ENCODE results near the gene RALGAPA2.

The RALGAPA2 gene

DNA sequence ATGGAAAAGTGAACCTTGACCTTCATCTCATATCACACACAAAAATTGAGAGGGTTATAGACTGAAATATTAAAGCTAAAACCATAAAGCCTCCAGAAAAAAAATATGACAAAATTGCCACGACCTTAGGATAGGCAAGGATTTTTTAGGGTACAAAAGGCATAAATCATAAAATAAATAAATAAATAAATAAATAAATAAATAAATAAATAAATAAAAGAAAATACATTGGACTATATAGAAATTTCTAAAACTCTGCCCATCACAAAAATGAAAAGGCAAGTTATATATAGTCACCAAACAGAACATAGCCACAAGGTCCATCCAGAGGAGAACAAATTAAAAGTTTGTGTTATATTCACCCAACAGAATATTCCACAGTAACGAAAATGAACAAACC is 235.9 kb downstream of the RALGAPA2 start:
- H3K4me3 ChIP-seq (ENCODE audit: low read length), result no peak overlapping the region
- H3K27me3 ChIP-seq (ENCODE audit: insufficient read depth, low read length), result no peaks in the 10 kb centered on the region
- no peak overlapping the region for H3K27ac ChIP-seq (ENCODE audit: low read length)
- H3K4me1 ChIP-seq (ENCODE audit: insufficient read depth, low read length), result peaks cover 17% of the 10 kb centered on the region; the same call in 1 of the 2 replicates
- H3K9me3 ChIP-seq (ENCODE audit: insufficient read depth, low read depth, low read length), result no peaks in the 10 kb centered on the region
- no peaks in the 10 kb centered on the region for H3K36me3 ChIP-seq (ENCODE audit: insufficient read depth, low read depth, low read length)
- no peak overlapping the region for H3K9ac ChIP-seq (ENCODE audit: low read depth, low read length)

DNA sequence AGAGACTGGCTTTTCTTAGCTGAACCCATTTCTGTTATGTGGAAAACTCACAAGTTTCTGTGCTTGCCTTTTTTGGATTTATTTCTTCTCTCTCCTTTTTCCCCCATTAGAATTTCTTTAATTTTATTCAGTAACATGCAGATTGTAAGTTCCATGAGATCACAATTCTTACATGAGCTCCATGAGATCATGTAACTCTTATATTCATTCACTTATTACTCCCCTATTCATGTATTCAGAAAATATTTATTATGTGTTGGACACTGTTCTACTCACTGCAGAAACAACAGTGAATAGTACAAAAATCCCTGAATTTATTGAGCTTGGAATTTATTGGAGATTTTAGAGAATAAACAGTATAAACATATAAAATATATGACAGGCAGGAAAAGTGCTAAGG is 238.8 kb downstream of the RALGAPA2 start:
- no peak overlapping the region for H3K27ac ChIP-seq (ENCODE audit: low read length)
- H3K4me3 ChIP-seq (ENCODE audit: low read length), result no peak overlapping the region
- no peaks in the 10 kb centered on the region for H3K27me3 ChIP-seq (ENCODE audit: insufficient read depth, low read length)
- H3K9ac ChIP-seq (ENCODE audit: low read depth, low read length), result no peak overlapping the region
- no peaks in the 10 kb centered on the region for H3K36me3 ChIP-seq (ENCODE audit: insufficient read depth, low read depth, low read length)
- peaks cover 17% of the 10 kb centered on the region; the same call in 1 of the 2 replicates for H3K4me1 ChIP-seq (ENCODE audit: insufficient read depth, low read length)
- H3K9me3 ChIP-seq (ENCODE audit: insufficient read depth, low read depth, low read length), result no peaks in the 10 kb centered on the region

DNA sequence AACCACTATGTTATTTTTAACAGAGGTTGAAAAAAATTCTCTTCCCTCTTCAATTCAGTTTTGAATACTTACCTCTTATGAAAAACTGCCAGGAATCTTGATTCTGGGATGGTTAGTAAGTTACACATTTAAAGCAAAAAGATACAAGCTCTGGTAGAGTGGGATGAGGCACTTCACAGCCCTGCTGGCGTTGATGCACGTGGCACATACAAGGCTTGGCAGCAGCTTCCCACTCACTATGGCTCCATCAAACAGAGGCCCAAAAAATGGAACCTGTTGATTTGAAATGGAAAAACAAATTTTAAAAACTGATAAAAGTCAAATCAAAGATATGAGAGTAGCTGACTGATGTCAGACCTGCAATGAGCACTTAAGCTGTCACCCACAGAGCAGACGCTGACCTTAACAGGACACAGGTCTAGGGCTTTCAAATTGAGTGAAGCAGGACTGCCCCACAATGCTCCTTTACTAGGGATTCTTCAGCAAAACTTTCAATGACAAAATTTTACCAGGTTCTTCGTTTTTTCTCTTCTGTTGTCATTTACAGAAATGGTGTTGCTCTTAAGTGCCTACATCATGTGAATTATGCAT is 239.7 kb downstream of the RALGAPA2 start:
- H3K9me3 ChIP-seq (ENCODE audit: insufficient read depth, low read depth, low read length), result no peaks in the 10 kb centered on the region
- peaks cover 9% of the 10 kb centered on the region; the same call in 1 of the 2 replicates for H3K4me1 ChIP-seq (ENCODE audit: insufficient read depth, low read length)
- H3K27ac ChIP-seq (ENCODE audit: low read length), result no peak overlapping the region
- H3K9ac ChIP-seq (ENCODE audit: low read depth, low read length), result no peak overlapping the region
- no peaks in the 10 kb centered on the region for H3K36me3 ChIP-seq (ENCODE audit: insufficient read depth, low read depth, low read length)
- no peaks in the 10 kb centered on the region for H3K27me3 ChIP-seq (ENCODE audit: insufficient read depth, low read length)
- no peak overlapping the region for H3K4me3 ChIP-seq (ENCODE audit: low read length)

DNA sequence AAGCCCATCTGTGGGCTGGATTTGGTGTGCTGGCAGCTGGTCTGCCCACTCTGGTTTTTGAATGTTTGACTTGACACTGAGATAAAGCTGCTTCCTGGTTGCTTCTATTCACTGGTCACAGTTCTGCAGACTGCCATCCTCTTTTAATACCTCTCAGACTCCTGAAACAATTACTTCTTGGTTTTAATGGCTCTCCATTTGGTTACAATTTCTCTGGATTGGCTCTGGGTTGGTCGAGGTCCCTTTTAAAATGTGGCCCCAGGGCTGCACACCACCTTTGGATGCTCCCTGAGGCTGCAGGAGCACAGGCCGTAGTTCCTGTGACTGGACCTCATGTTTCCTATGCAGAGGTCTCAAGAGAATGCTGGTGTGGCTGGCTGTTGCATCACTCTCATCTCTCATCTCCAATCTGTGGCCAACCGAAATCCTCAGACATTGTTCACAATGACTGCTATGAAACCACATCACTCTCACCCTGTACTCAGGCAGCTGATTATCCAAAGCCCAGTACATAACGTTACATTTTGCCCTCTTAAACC is 246.0 kb downstream of the RALGAPA2 start:
- no peaks in the 10 kb centered on the region for H3K27me3 ChIP-seq (ENCODE audit: insufficient read depth, low read length)
- H3K27ac ChIP-seq (ENCODE audit: low read length), result no peak overlapping the region
- peaks cover 35% of the 10 kb centered on the region for H3K4me1 ChIP-seq (ENCODE audit: insufficient read depth, low read length)
- H3K9ac ChIP-seq (ENCODE audit: low read depth, low read length), result no peak overlapping the region
- H3K9me3 ChIP-seq (ENCODE audit: insufficient read depth, low read depth, low read length), result no peaks in the 10 kb centered on the region
- no peak overlapping the region for H3K4me3 ChIP-seq (ENCODE audit: low read length)
- H3K36me3 ChIP-seq (ENCODE audit: insufficient read depth, low read depth, low read length), result no peaks in the 10 kb centered on the region

DNA sequence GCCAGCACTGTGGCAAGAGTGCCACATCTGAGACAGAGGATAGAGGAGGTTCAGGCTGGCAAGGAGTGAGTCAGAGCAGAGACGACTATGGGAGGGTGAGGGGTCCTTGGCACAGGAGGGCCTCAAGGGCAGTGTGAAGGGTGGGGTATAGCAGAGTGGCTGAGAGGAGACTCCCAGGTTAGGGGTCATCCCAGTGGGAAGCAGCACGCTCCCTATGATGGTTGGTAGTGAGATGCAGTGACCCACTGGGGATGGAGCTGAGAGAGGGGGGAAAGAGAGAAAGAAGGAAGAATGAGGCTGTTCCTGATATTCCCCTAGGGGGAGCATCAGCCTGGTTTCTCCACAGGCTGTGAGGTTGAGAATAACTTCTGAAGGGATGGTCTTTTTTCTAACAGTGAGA is 247.2 kb downstream of the RALGAPA2 start:
- Histone ChIP-seq H3K36me3 (ENCODE audit: insufficient read depth, low read depth, low read length) (no peaks in the 10 kb centered on the region), H3K9me3 (ENCODE audit: insufficient read depth, low read depth, low read length) (no peaks in the 10 kb centered on the region), H3K4me1 (ENCODE audit: insufficient read depth, low read length) (peaks cover 46% of the 10 kb centered on the region), H3K4me3 (ENCODE audit: low read length) (no peak overlapping the region), H3K9ac (ENCODE audit: low read depth, low read length) (no peak overlapping the region), H3K27me3 (ENCODE audit: insufficient read depth, low read length) (no peaks in the 10 kb centered on the region), H3K27ac (ENCODE audit: low read length) (no peak overlapping the region)

DNA sequence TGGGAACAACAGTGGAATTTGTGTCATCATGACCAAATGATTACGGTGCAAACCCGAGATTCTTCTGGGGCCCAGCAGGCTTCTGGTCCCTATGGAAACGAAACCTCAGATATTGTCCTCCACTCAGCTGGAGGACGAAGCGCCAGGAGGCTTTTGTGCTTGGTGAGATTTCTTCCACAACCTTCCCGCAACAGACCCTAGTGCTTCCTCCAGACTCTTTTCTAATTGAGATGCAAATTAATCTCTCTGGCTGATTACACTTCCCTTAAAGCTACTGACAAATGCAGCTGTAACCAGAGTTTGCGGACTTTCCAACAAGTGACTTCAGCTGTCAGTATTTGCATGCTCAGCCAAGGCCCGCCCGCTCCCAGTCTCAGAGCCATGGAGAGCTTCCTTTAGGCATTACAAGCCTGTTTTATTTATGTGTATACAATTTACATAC is 248.5 kb downstream of the RALGAPA2 start:
- Histone ChIP-seq H3K27me3 (ENCODE audit: insufficient read depth, low read length) (no peaks in the 10 kb centered on the region), H3K27ac (ENCODE audit: low read length) (peak overlapping the region; percentile 84), H3K4me1 (ENCODE audit: insufficient read depth, low read length) (peaks cover 46% of the 10 kb centered on the region), H3K4me3 (ENCODE audit: low read length) (peak overlapping the region; percentile 57; the same call in 1 of the 2 replicates), H3K36me3 (ENCODE audit: insufficient read depth, low read depth, low read length) (no peaks in the 10 kb centered on the region), H3K9ac (ENCODE audit: low read depth, low read length) (peak overlapping the region; percentile 55; the same call in 1 of the 2 replicates), H3K9me3 (ENCODE audit: insufficient read depth, low read depth, low read length) (no peaks in the 10 kb centered on the region)

DNA sequence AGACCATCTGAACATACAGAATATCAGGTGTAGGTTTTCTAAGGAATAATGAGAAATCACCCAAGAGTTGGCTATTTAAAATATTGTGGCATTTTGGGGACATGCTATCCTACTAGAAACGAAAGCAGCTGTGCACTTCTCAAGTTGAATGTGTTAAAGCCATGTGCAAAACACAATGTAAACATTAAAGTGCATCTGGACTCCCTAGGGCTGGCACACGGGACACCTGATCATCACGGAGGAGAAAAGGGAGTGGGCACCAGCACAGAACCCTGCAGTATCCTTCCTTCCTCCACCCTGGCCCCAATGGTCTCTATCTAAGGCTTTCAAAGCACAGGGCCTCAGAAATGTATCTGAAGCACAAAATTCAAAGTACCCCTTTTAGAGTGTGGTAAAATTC is 250.3 kb downstream of the RALGAPA2 start:
- Histone ChIP-seq H3K27ac (ENCODE audit: low read length) (peak overlapping the region; percentile 28), H3K9me3 (ENCODE audit: insufficient read depth, low read depth, low read length) (no peaks in the 10 kb centered on the region), H3K36me3 (ENCODE audit: insufficient read depth, low read depth, low read length) (no peaks in the 10 kb centered on the region), H3K27me3 (ENCODE audit: insufficient read depth, low read length) (no peaks in the 10 kb centered on the region), H3K9ac (ENCODE audit: low read depth, low read length) (peak overlapping the region; percentile 29; the same call in 1 of the 2 replicates), H3K4me3 (ENCODE audit: low read length) (no peak overlapping the region), H3K4me1 (ENCODE audit: insufficient read depth, low read length) (peaks cover 46% of the 10 kb centered on the region)

DNA sequence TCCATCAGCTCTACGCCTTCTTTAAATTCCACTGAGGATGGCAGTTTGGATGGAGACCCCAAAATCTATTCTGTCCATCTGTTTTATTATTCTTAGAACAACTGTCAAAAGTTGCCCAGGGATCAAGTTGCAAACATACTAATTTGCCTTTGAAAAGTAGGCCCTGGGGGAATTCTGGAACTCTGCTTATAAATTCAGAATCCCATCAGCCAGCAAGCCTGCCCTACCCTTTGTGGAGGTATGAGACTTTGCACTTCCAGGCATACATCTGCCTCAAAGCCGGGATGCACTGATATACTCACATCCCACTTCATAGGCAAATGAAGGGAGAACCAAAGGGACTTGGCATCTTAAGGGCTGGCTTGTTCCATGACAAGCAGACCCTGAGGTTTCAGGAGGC is 250.9 kb downstream of the RALGAPA2 start:
- Histone ChIP-seq H3K27ac (ENCODE audit: low read length) (peak overlapping the region; percentile 28), H3K27me3 (ENCODE audit: insufficient read depth, low read length) (no peaks in the 10 kb centered on the region), H3K9me3 (ENCODE audit: insufficient read depth, low read depth, low read length) (no peaks in the 10 kb centered on the region), H3K4me3 (ENCODE audit: low read length) (no peak overlapping the region), H3K9ac (ENCODE audit: low read depth, low read length) (peak overlapping the region; percentile 29; the same call in 1 of the 2 replicates), H3K36me3 (ENCODE audit: insufficient read depth, low read depth, low read length) (no peaks in the 10 kb centered on the region), H3K4me1 (ENCODE audit: insufficient read depth, low read length) (peaks cover 46% of the 10 kb centered on the region)

DNA sequence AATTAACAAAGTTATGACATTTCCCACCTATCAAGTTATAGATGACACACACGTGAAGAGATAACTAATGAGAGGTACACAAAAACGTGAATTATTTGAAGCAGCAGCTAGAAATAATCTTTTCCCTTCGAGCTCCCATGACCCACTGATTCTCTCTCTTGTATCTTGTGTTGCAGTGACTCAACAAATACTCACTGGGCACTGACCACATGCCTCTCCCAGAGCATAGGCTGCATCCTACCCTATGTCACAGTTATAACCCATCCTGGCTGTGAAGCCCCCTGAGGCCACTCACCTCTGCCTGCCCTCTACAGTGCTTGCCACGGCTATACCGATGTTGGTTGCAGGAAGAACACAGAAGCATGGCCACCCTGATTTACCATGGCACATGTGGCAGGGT is 252.7 kb downstream of the RALGAPA2 start:
- no peaks in the 10 kb centered on the region for H3K27me3 ChIP-seq (ENCODE audit: insufficient read depth, low read length)
- peaks cover 40% of the 10 kb centered on the region for H3K4me1 ChIP-seq (ENCODE audit: insufficient read depth, low read length)
- H3K4me3 ChIP-seq (ENCODE audit: low read length), result no peak overlapping the region
- no peak overlapping the region for H3K9ac ChIP-seq (ENCODE audit: low read depth, low read length)
- H3K27ac ChIP-seq (ENCODE audit: low read length), result no peak overlapping the region
- H3K36me3 ChIP-seq (ENCODE audit: insufficient read depth, low read depth, low read length), result no peaks in the 10 kb centered on the region
- no peaks in the 10 kb centered on the region for H3K9me3 ChIP-seq (ENCODE audit: insufficient read depth, low read depth, low read length)

DNA sequence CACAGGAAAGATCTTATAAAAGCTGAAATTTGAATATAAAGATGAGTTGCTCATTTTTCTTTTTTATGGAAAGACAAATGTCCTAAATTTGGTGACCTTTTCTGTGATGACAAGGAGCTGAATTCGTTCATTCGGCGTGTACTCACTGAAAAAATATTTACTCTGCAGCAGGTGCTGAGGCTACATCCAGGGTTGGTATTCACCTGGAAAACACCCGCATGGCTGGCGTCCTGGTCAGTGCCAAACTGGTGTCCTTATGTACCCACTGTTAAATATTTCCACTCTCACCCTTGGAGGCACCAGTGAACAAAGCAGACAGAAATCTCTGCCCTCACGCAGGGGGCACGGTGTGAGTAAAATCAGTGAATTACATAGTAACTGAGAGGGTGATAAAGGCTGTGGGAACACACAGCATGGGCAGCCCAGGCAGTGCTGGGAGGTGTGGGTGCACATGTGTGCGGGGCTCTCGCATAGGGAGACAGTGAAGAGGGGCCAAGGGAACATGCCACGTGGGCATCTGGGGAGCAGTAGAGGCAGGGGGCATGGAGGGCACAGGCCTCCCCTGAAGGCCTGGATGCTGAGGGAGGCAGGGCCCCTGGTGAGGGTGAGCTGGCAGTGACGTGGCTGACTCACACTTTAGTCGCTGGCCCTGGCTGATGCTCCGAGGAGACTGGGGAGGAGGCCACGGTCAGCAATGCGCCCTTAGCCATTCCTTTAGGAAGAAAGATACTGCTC is 254.9 kb downstream of the RALGAPA2 start:
- no peaks in the 10 kb centered on the region for H3K9me3 ChIP-seq (ENCODE audit: insufficient read depth, low read depth, low read length)
- peaks cover 31% of the 10 kb centered on the region; the same call in 1 of the 2 replicates for H3K4me1 ChIP-seq (ENCODE audit: insufficient read depth, low read length)
- no peaks in the 10 kb centered on the region for H3K27me3 ChIP-seq (ENCODE audit: insufficient read depth, low read length)
- H3K36me3 ChIP-seq (ENCODE audit: insufficient read depth, low read depth, low read length), result no peaks in the 10 kb centered on the region
- H3K27ac ChIP-seq (ENCODE audit: low read length), result no peak overlapping the region
- no peak overlapping the region for H3K4me3 ChIP-seq (ENCODE audit: low read length)
- H3K9ac ChIP-seq (ENCODE audit: low read depth, low read length), result no peak overlapping the region

DNA sequence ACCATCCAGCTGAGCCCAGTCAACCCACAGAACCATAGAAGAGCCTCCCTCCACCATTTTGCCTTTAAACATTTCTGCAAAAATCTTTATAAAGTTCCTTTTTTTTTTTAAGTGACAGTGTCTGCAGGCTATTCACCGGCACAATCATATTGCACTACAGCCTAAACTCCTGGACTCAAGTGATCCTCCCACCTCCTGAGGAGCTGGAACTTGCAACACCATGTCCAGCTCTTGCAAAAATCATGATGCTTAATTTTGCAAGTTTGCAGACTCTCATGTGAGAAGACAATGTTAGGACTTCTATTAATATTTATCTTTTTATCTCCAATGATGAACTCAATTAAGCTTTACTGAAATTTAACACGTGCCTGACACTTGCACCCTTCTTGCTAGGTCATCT is 255.7 kb downstream of the RALGAPA2 start:
- H3K9me3 ChIP-seq (ENCODE audit: insufficient read depth, low read depth, low read length), result no peaks in the 10 kb centered on the region
- no peaks in the 10 kb centered on the region for H3K27me3 ChIP-seq (ENCODE audit: insufficient read depth, low read length)
- peaks cover 27% of the 10 kb centered on the region; the same call in 1 of the 2 replicates for H3K4me1 ChIP-seq (ENCODE audit: insufficient read depth, low read length)
- no peak overlapping the region for H3K27ac ChIP-seq (ENCODE audit: low read length)
- H3K9ac ChIP-seq (ENCODE audit: low read depth, low read length), result no peak overlapping the region
- no peak overlapping the region for H3K4me3 ChIP-seq (ENCODE audit: low read length)
- no peaks in the 10 kb centered on the region for H3K36me3 ChIP-seq (ENCODE audit: insufficient read depth, low read depth, low read length)

DNA sequence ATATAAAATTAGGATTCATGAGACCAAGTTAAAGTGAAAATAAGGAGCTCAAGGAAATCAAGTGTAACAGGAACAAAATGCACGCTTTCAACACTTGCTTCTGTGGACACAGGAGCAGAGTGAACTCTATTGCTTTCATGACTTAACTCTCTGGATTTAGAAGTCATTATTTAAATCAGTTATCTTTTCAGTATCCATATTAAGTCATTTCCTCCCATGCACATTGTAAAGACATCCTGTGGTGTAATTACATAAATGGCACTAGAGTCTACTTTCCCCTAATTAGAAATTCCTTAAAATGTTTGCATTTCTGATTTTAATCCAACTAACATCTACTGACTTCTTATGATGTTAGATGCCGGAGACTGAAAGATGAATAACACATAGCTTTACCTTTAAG is 256.5 kb downstream of the RALGAPA2 start:
- H3K27me3 ChIP-seq (ENCODE audit: insufficient read depth, low read length), result no peaks in the 10 kb centered on the region
- no peaks in the 10 kb centered on the region for H3K9me3 ChIP-seq (ENCODE audit: insufficient read depth, low read depth, low read length)
- H3K4me3 ChIP-seq (ENCODE audit: low read length), result no peak overlapping the region
- H3K36me3 ChIP-seq (ENCODE audit: insufficient read depth, low read depth, low read length), result no peaks in the 10 kb centered on the region
- no peak overlapping the region for H3K27ac ChIP-seq (ENCODE audit: low read length)
- H3K9ac ChIP-seq (ENCODE audit: low read depth, low read length), result no peak overlapping the region
- H3K4me1 ChIP-seq (ENCODE audit: insufficient read depth, low read length), result peaks cover 19% of the 10 kb centered on the region; the same call in 1 of the 2 replicates
